Calu3 (cell line): ENCODE data around the gene SLC35F1. TPM values are rescaled to one million over a fixed set of nuclear protein-coding genes. Genes with fewer than 3 reads are reported as not detected.

Source experiments
- BruUV-seq: library from RNA; stranded (reverse); fragments of 400-500 nt; replicated peaks from 2 replicates; lab custom pipeline; 2021; lab: Mats Ljungman, UMichigan
- CTCF ChIA-PET: fragments of 300-600 bp; sonication (Branson Sonifier 250); formaldehyde crosslinking; loops from one replicate; lab custom pipeline; 2022; ENCODE audit warnings: antibody characterized with exemption; lab: Charles Lee
- DNase-seq: peaks from one replicate; pipeline ENCODE4 v3.0.0; 2022
- H3K27ac Mint-ChIP-seq: one replicate; pipeline ENCODE4 v1.8.0; 2022; ENCODE audit warnings: mixed read lengths; ENCODE audit not compliant: unreplicated experiment
- H3K27me3 Mint-ChIP-seq: one replicate; pipeline ENCODE4 v1.8.0; 2022; ENCODE audit warnings: mixed read lengths; ENCODE audit not compliant: unreplicated experiment
- H3K36me3 Mint-ChIP-seq: one replicate; pipeline ENCODE4 v1.8.0; 2022; ENCODE audit warnings: mild to moderate bottlenecking, moderate library complexity, mixed read lengths; ENCODE audit not compliant: insufficient read depth, unreplicated experiment
- H3K4me1 Mint-ChIP-seq: one replicate; pipeline ENCODE4 v1.8.0; 2022; ENCODE audit warnings: mild to moderate bottlenecking, low read depth, mixed read lengths; ENCODE audit not compliant: unreplicated experiment
- H3K4me3 Mint-ChIP-seq: one replicate; pipeline ENCODE4 v1.8.0; 2022; ENCODE audit warnings: mild to moderate bottlenecking, low read depth, moderate library complexity, mixed read lengths; ENCODE audit not compliant: unreplicated experiment
- H3K9me3 Mint-ChIP-seq: one replicate; pipeline ENCODE4 v1.8.0; 2022; ENCODE audit warnings: low read depth, mixed read lengths; ENCODE audit not compliant: unreplicated experiment
- CTCF ChIP-seq: fragments of 200-600 bp; IDR thresholded peaks from one replicate; pipeline ENCODE4 v1.8.0; 2022; ENCODE audit warnings: antibody characterized with exemption; ENCODE audit not compliant: unreplicated experiment
- intact Hi-C: fragments of 100-400 bp; cut with micrococcal nuclease; formaldehyde crosslinking; loops from one replicate; pipeline ENCODE4 v1.10.0; 2022; ENCODE audit not compliant: unreplicated experiment
- total RNA-seq: library from RNA; stranded (reverse); gene quantifications from 2 replicates; pipeline ENCODE4 v1.2.3, GENCODE V29; 2022

Gene SLC35F1
- total RNA-seq, 1 experiment from 2014 or later, result not detected

- Mint-ChIP-seq H3K36me3 (no peaks in the 10 kb centered on the region), H3K4me3 (no peak overlapping the region), H3K27me3 (no peaks in the 10 kb centered on the region), H3K9me3 (no peaks in the 10 kb centered on the region), H3K4me1 (no peaks in the 10 kb centered on the region), H3K27ac (no peak overlapping the region)
- no peak for DNase-seq
- BruUV-seq, result no TSS peak
- intact Hi-C loops, result no loop called here
- no peak for TF ChIP-seq CTCF
- CTCF ChIA-PET, result no interaction called here
Measured at GRCh38 chr6:118161343-118161742, 254.3 kb downstream of the SLC35F1 start.

- H3K27me3 Mint-ChIP-seq, result no peaks in the 10 kb centered on the region
- intact Hi-C loops, result no loop called here
- no peak overlapping the region for H3K27ac Mint-ChIP-seq
- DNase-seq, result no peak
- no peak overlapping the region for H3K4me3 Mint-ChIP-seq
- BruUV-seq, result no TSS peak
- no peaks in the 10 kb centered on the region for H3K9me3 Mint-ChIP-seq
- TF ChIP-seq CTCF, result no peak
- no peaks in the 10 kb centered on the region for H3K36me3 Mint-ChIP-seq
- H3K4me1 Mint-ChIP-seq, result no peaks in the 10 kb centered on the region
- CTCF ChIA-PET, result interaction anchor here (0.6 kb wide), 1 partner anchor 88 kb away, joined by 3 read pairs; no protein-coding TSS in a partner anchor
Measured at GRCh38 chr6:118163542-118163941, 256.5 kb downstream of the SLC35F1 start.

- H3K27ac Mint-ChIP-seq, result no peak overlapping the region
- H3K4me1 Mint-ChIP-seq, result no peaks in the 10 kb centered on the region
- intact Hi-C loops, result no loop called here
- DNase-seq, result no peak
- H3K9me3 Mint-ChIP-seq, result no peaks in the 10 kb centered on the region
- TF ChIP-seq CTCF, result no peak
- CTCF ChIA-PET, result no interaction called here
- no peaks in the 10 kb centered on the region for H3K27me3 Mint-ChIP-seq
- H3K36me3 Mint-ChIP-seq, result no peaks in the 10 kb centered on the region
- no TSS peak for BruUV-seq
- no peak overlapping the region for H3K4me3 Mint-ChIP-seq
Measured at GRCh38 chr6:118165500-118165899, 258.4 kb downstream of the SLC35F1 start.

- Mint-ChIP-seq H3K36me3 (no peaks in the 10 kb centered on the region), H3K9me3 (peaks cover 2% of the 10 kb centered on the region), H3K4me3 (no peak overlapping the region), H3K27ac (no peak overlapping the region), H3K27me3 (no peaks in the 10 kb centered on the region), H3K4me1 (no peaks in the 10 kb centered on the region)
- intact Hi-C loops, result no loop called here
- TF ChIP-seq CTCF, result no peak
- no peak for DNase-seq
- CTCF ChIA-PET, result no interaction called here
- BruUV-seq, result no TSS peak
Measured at GRCh38 chr6:118168421-118168820, 261.4 kb downstream of the SLC35F1 start.
